Lung (tissue), 12 donors: ENCODE data around the gene URM1. TPM values are rescaled to one million over a fixed set of nuclear protein-coding genes. Genes with fewer than 3 reads are reported as not detected.

ENCODE experiments used
- ATAC-seq: fragments of 200-7000 bp; cut with Tn5 transposase; one replicate; pipeline ENCODE4 v1.9.1; 2020; ENCODE audit warnings: moderate number of reproducible peaks; ENCODE audit not compliant: insufficient read depth, low FRiP score
- DNase-seq, 3 donors: peaks; one replicate each; pipeline ENCODE4 v3.0.0-alpha.2; 2013 to 2017
- H3K27ac ChIP-seq, 2 donors: one replicate each; pipeline ENCODE4 v1.5.1; 2013; ENCODE audit warnings: mild to moderate bottlenecking in 2 of 2, moderate library complexity in 2 of 2, control low read depth in 1 of 2, inconsistent platforms in 1 of 2, low read depth in 1 of 2, low read length in 1 of 2
- H3K27me3 ChIP-seq, 3 donors: one replicate each; pipeline ENCODE4 v1.5.1; 2013; ENCODE audit warnings: low read length in 2 of 3; ENCODE audit not compliant: control insufficient read depth in 3 of 3, insufficient read depth in 3 of 3
- H3K36me3 ChIP-seq, 4 donors: one replicate each; pipeline ENCODE4 v1.5.1; 2013; ENCODE audit warnings: low read length in 4 of 4, mild to moderate bottlenecking in 1 of 4, moderate library complexity in 1 of 4; ENCODE audit not compliant: control insufficient read depth in 4 of 4, insufficient read depth in 4 of 4
- H3K4me1 ChIP-seq, 5 donors: one replicate each; pipeline ENCODE4 v1.5.1; 2013; ENCODE audit warnings: low read length in 5 of 5, mild to moderate bottlenecking in 2 of 5, moderate library complexity in 1 of 5; ENCODE audit not compliant: control insufficient read depth in 5 of 5, insufficient read depth in 5 of 5
- H3K4me3 ChIP-seq: one replicate; pipeline ENCODE4 v1.5.1; 2013; ENCODE audit warnings: mild to moderate bottlenecking, control low read depth, moderate library complexity
- H3K9ac ChIP-seq, 2 donors: one replicate each; pipeline ENCODE4 v1.5.1; 2013; ENCODE audit warnings: low read length in 2 of 2, control low read depth in 1 of 2; ENCODE audit not compliant: insufficient read depth in 1 of 2
- H3K9me3 ChIP-seq, 4 donors: one replicate each; pipeline ENCODE4 v1.5.1; 2013; ENCODE audit warnings: low read length in 3 of 4, mild to moderate bottlenecking in 1 of 4, moderate library complexity in 1 of 4; ENCODE audit not compliant: control insufficient read depth in 4 of 4, insufficient read depth in 3 of 4
- whole genome bisulfite sequencing, 2 donors: extraction: QIAGEN DNeasy Blood & Tissue Kit; methylation state at CpG; one replicate each; pipeline ENCODE4 v1.1.7; 2013; 5-methylcytosine and 5-hydroxymethylcytosine counted together
- polyA plus RNA-seq, 2 donors: library from polyadenylated mRNA; stranded (reverse); fragments of 200-250 nt; gene quantifications; one replicate each; pipeline ENCODE4 v1.2.1, GENCODE V29; 2013
- total RNA-seq, 2 donors: library from RNA; depleted of rRNA in 1 of 2; stranded (reverse); fragments of >200 nt in 1 of 2; gene quantifications; one replicate each; pipeline ENCODE4 v1.2.1, GENCODE V29; 2014 to 2021
- TF ChIP-seq, protein P1 (sequence below): IDR thresholded peaks from 2 replicates; pipeline ENCODE4 v1.5.1; 2012; ENCODE audit warnings: mild to moderate bottlenecking; ENCODE audit errors: control extremely low read depth, extremely low read depth
- donor health status: control.
- donor health status: control.
- donor health status: Bipolar disorder and iron deficiency.
- donor health status: healthy.
- donor health status: DM: yes; HTN: yes; CAD: no.

Gene URM1
- total and polyA plus RNA-seq, 4 donors: 35.1 to 67.2 (median 61.3) TPM

DNA sequence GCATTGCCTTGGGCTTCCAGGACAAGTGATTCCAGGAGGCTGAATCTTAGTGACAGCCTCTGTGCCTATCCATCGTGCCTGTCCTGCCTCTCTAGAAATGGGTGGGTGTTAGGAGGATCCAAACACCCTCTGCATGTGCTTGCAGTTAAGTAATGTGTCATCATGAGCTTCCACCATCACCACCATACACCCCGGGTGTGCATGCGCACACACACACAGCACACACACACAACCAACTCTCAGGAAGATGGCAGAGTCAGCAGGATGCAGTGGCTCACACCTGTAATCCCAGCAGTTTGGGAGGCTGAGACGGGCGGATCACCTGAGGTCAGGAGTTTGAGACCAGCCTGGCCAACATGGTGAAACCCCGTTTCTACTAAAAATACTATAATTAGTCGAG lies 26.7 kb downstream of the URM1 start:
- 70 to 80% methylated on average over 7 of the region's 7 CpGs for WGBS, 2 donors
- H3K4me3 ChIP-seq: no peak overlapping the region
- H3K36me3 ChIP-seq: peaks cover 0 to 6% (median under 1%) of the 10 kb centered on the region in 4 donors
- no peaks in the 10 kb centered on the region for H3K9me3 ChIP-seq
- no peak overlapping the region for H3K9ac ChIP-seq
- TF ChIP-seq, protein P1, sequence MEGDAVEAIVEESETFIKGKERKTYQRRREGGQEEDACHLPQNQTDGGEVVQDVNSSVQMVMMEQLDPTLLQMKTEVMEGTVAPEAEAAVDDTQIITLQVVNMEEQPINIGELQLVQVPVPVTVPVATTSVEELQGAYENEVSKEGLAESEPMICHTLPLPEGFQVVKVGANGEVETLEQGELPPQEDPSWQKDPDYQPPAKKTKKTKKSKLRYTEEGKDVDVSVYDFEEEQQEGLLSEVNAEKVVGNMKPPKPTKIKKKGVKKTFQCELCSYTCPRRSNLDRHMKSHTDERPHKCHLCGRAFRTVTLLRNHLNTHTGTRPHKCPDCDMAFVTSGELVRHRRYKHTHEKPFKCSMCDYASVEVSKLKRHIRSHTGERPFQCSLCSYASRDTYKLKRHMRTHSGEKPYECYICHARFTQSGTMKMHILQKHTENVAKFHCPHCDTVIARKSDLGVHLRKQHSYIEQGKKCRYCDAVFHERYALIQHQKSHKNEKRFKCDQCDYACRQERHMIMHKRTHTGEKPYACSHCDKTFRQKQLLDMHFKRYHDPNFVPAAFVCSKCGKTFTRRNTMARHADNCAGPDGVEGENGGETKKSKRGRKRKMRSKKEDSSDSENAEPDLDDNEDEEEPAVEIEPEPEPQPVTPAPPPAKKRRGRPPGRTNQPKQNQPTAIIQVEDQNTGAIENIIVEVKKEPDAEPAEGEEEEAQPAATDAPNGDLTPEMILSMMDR: no peak
- H3K27ac ChIP-seq: no peak overlapping the region
- ATAC-seq (no peak), DNase-seq (no peak)
- H3K27me3 ChIP-seq: peaks cover 0 to 45% (median 34%) of the 10 kb centered on the region in 3 donors
- H3K4me1 ChIP-seq: peaks cover 0 to 13% (median 0%) of the 10 kb centered on the region in 5 donors

DNA sequence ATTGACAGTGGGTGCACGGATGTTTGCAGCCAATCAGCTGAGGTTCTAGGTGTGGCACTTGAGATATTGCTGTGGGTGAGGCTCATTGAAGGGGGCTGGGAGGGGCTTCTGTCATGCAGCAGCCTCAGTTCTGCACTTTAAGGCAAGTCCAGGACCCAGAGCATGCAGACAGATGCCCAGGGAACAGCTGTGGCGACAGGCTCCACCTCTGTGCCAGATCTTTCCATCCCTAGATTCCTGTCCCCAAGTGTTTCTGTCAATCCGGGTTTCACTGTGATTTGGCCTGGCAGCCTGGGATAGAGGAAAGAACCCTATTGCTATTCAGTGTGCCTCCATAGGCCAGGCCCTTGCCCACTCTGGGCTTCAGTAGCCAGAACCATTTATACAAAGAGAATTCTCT lies 28.7 kb downstream of the URM1 start:
- DNase-seq (no peak), ATAC-seq (no peak)
- Histone ChIP-seq H3K36me3 (no peaks in the 10 kb centered on the region), H3K27me3 (peaks cover 0 to 31% (median 21%) of the 10 kb centered on the region in 3 donors), H3K9me3 (no peaks in the 10 kb centered on the region), H3K9ac (no peak overlapping the region), H3K4me1 (peaks cover 0 to 7% (median 0%) of the 10 kb centered on the region in 5 donors), H3K4me3 (no peak overlapping the region), H3K27ac (no peak overlapping the region)
- WGBS, 2 donors: 77 to 85% methylated on average over 3 of the region's 3 CpGs
- TF ChIP-seq, protein P1: no peak

DNA sequence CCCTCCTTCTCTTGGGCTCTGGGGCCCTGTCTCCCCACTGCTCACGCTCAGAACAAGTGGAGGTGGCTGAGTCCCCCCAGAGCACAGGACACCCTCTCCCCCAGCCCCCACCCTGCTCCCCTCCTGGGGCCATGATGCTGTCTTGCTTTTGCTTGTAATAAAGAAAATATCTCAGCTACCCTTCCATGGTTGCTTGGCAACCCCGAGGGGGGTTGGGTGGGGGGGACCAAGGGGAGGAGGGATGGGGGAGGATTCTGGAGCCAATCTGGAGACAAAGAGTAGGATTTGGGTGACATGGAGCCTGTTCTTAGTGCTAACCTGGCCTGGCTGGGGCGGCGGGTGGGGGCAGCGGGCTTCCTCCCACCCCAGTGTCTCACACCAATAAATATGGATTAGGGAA lies 33.4 kb downstream of the URM1 start:
- no peak for DNase-seq
- peaks cover 0 to 13% (median 3%) of the 10 kb centered on the region in 3 donors for H3K27me3 ChIP-seq

More for the DNA sequence above, 33.4 kb downstream of the URM1 start:
- H3K27ac ChIP-seq: no peak overlapping the region
- TF ChIP-seq, protein P1: no peak
- WGBS, 2 donors: 74 to 91% methylated on average over 5 of the region's 5 CpGs
- H3K9ac ChIP-seq: no peak overlapping the region
- H3K9me3 ChIP-seq: no peaks in the 10 kb centered on the region
- no peaks in the 10 kb centered on the region for H3K4me1 ChIP-seq
- no peak for ATAC-seq
- H3K4me3 ChIP-seq: no peak overlapping the region
- H3K36me3 ChIP-seq: no peaks in the 10 kb centered on the region
